HepG2 (cell line): ENCODE measurements around the gene HPCAL1.

ENCODE experiments used
- GTF2F1 ChIP-seq: fragments of 150-350 bp; IDR thresholded peaks from 2 replicates; pipeline ENCODE4 v1.6.1; 2014; ENCODE audit warnings: low read length
- HDAC2 ChIP-seq: sonication (generic); formaldehyde crosslinking; IDR thresholded peaks from 2 replicates; pipeline ENCODE4 v1.4.0; 2020; ENCODE audit warnings: missing genetic modification reagents
- PHF20 ChIP-seq: sonication (generic); formaldehyde crosslinking; IDR thresholded peaks from 2 replicates; pipeline ENCODE4 v1.5.0; 2020; ENCODE audit warnings: mild to moderate bottlenecking, missing genetic modification reagents
- RNF2 ChIP-seq: fragments of 450-650 bp; conservative IDR thresholded peaks from 2 replicates; pipeline ENCODE4 v1.6.1; 2016; ENCODE audit warnings: low read depth
- SOX6 ChIP-seq, 2 experiments: fragments of 450-650 bp in 1 of 2; sonication (generic) in 1 of 2; formaldehyde crosslinking in 1 of 2; IDR thresholded peaks; 2 replicates each; pipeline versions ENCODE4 v1.4.0 to v1.6.1; 2017 to 2020; ENCODE audit warnings: antibody characterized with exemption in 1 of 2, mild to moderate bottlenecking in 1 of 2, missing genetic modification reagents in 1 of 2
- SP4 ChIP-seq: sonication (generic); formaldehyde crosslinking; IDR thresholded peaks from 2 replicates; pipeline ENCODE4 v1.8.1; 2023; ENCODE audit warnings: mild to moderate bottlenecking, missing genetic modification reagents
- ZNF550 ChIP-seq: sonication (generic); formaldehyde crosslinking; IDR thresholded peaks from 2 replicates; pipeline ENCODE4 v1.4.0; 2020; ENCODE audit warnings: mild to moderate bottlenecking, missing genetic modification reagents, borderline replicate concordance
- TF ChIP-seq, protein P1 (sequence below): sonication (generic); formaldehyde crosslinking; IDR thresholded peaks from 2 replicates; pipeline ENCODE4 v1.9.0; 2021; ENCODE audit warnings: missing genetic modification reagents, borderline replicate concordance
- TF ChIP-seq, protein P2 (sequence below): sonication (generic); formaldehyde crosslinking; IDR thresholded peaks from 2 replicates; pipeline ENCODE4 v1.4.0; 2020; ENCODE audit warnings: missing genetic modification reagents; ENCODE audit errors: not compliant biosample characterization
- TF ChIP-seq, protein P3 (sequence below): sonication (generic); formaldehyde crosslinking; IDR thresholded peaks from 2 replicates; pipeline ENCODE4 v1.5.0; 2020; ENCODE audit warnings: mild to moderate bottlenecking, missing genetic modification reagents, moderate library complexity
- TF ChIP-seq, protein P4 (sequence below): sonication (generic); formaldehyde crosslinking; IDR thresholded peaks from 2 replicates; pipeline ENCODE4 v1.9.0; 2022; ENCODE audit warnings: missing genetic modification reagents, mild to moderate bottlenecking, borderline replicate concordance

DNA sequence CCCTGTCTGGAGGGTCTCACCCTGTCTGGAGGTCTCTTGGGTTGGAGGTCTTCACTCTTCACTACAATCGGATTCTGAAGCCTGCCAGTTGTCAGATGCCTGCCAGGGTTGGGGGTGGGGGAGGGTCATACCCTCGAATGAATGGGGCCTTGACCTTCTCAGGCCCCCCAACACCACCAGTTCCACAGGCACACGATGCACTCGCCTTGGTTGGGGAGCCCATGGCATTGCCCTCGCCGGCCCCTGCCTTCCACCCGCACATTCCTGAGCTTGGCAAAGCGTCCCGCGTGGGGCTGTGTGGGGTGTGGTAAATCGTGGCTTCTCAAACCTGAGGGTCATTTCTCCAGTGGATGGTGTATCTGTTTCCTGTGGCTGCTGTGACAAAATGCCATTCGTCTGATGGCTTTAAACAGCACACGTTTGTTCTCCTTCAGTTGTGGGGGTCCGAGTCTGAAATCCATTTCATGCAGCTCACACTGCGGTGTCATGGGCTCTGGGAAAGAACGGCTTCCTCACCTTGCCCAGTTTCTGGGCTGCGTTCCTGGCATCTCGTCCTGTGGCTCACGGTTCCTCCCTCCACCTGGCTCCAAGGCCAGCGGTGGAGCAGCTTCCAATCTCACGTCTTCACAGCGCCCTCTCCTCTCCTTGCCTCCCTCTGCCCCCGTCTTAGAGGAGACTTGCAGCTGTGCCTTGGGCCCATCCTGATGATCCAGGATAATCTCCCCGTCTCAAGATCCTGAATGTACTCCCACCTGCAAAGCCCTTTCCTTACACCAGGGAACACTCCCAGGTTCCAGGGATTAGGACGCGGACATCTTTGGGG lies 38.0 kb upstream of the HPCAL1 start:
- TF ChIP-seq ZNF550 (CRISPR knock-in tag) (no peak), SOX6 (IDR thresholded peaks at IDR 0.05) (no peak), SOX6 (CRISPR knock-in tag; IDR thresholded peaks at IDR 0.05) (no peak), PHF20 (CRISPR knock-in tag) (no peak), HDAC2 (CRISPR knock-in tag) (no peak), RNF2 (no peak), SP4 (CRISPR knock-in tag) (no peak), GTF2F1 (no peak)
- TF ChIP-seq, protein P1, sequence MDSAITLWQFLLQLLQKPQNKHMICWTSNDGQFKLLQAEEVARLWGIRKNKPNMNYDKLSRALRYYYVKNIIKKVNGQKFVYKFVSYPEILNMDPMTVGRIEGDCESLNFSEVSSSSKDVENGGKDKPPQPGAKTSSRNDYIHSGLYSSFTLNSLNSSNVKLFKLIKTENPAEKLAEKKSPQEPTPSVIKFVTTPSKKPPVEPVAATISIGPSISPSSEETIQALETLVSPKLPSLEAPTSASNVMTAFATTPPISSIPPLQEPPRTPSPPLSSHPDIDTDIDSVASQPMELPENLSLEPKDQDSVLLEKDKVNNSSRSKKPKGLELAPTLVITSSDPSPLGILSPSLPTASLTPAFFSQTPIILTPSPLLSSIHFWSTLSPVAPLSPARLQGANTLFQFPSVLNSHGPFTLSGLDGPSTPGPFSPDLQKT (CRISPR knock-in tag), result no peak
- TF ChIP-seq, protein P2, sequence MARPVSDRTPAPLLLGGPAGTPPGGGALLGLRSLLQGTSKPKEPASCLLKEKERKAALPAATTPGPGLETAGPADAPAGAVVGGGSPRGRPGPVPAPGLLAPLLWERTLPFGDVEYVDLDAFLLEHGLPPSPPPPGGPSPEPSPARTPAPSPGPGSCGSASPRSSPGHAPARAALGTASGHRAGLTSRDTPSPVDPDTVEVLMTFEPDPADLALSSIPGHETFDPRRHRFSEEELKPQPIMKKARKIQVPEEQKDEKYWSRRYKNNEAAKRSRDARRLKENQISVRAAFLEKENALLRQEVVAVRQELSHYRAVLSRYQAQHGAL, result no peak
- TF ChIP-seq, protein P3, sequence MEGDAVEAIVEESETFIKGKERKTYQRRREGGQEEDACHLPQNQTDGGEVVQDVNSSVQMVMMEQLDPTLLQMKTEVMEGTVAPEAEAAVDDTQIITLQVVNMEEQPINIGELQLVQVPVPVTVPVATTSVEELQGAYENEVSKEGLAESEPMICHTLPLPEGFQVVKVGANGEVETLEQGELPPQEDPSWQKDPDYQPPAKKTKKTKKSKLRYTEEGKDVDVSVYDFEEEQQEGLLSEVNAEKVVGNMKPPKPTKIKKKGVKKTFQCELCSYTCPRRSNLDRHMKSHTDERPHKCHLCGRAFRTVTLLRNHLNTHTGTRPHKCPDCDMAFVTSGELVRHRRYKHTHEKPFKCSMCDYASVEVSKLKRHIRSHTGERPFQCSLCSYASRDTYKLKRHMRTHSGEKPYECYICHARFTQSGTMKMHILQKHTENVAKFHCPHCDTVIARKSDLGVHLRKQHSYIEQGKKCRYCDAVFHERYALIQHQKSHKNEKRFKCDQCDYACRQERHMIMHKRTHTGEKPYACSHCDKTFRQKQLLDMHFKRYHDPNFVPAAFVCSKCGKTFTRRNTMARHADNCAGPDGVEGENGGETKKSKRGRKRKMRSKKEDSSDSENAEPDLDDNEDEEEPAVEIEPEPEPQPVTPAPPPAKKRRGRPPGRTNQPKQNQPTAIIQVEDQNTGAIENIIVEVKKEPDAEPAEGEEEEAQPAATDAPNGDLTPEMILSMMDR (CRISPR knock-in tag), result no peak
- TF ChIP-seq, protein P4, sequence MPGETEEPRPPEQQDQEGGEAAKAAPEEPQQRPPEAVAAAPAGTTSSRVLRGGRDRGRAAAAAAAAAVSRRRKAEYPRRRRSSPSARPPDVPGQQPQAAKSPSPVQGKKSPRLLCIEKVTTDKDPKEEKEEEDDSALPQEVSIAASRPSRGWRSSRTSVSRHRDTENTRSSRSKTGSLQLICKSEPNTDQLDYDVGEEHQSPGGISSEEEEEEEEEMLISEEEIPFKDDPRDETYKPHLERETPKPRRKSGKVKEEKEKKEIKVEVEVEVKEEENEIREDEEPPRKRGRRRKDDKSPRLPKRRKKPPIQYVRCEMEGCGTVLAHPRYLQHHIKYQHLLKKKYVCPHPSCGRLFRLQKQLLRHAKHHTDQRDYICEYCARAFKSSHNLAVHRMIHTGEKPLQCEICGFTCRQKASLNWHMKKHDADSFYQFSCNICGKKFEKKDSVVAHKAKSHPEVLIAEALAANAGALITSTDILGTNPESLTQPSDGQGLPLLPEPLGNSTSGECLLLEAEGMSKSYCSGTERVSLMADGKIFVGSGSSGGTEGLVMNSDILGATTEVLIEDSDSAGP (CRISPR knock-in tag), result no peak
